Uterus (tissue), 4 donors: ENCODE data around the gene TOGARAM1. TPM values are rescaled to one million over a fixed set of nuclear protein-coding genes. Genes with fewer than 3 reads are reported as not detected.
A peak's percentile ranks its signal among the peaks of the same experiment; 100 is the strongest.

Source experiments
- DNase-seq, 2 donors: peaks; one replicate each; pipeline ENCODE4 v3.0.0-alpha.2; 2019 to 2020
- H3K27ac ChIP-seq, 2 donors: fragments of 200-600 bp; sonication (generic); 1 replicate in 1 of 2; 2 replicates in 1 of 2; pipeline ENCODE4 v1.5.1; 2016 to 2018
- H3K27me3 ChIP-seq, 2 donors: fragments of 200-600 bp; sonication (generic); one replicate each; pipeline ENCODE4 v1.5.1; 2018 to 2019; ENCODE audit warnings: control low read depth in 1 of 2
- H3K36me3 ChIP-seq, 2 donors: fragments of 200-600 bp; sonication (generic); one replicate each; pipeline ENCODE4 v1.5.1; 2019; ENCODE audit warnings: control low read depth in 1 of 2
- H3K4me1 ChIP-seq, 2 donors: fragments of 200-600 bp; sonication (generic); one replicate each; pipeline ENCODE4 v1.5.1; 2018 to 2019; ENCODE audit warnings: control low read depth in 1 of 2
- H3K4me3 ChIP-seq, 2 donors: fragments of 200-600 bp; sonication (generic); 1 replicate in 1 of 2; 2 replicates in 1 of 2; pipeline ENCODE4 v1.5.1; 2018 to 2019; ENCODE audit warnings: mild to moderate bottlenecking in 1 of 2
- H3K9me3 ChIP-seq, 2 donors: fragments of 200-600 bp; sonication (generic); one replicate each; pipeline ENCODE4 v1.5.1; 2019; ENCODE audit warnings: control low read depth in 1 of 2
- POLR2A ChIP-seq, 2 donors: fragments of 450-650 bp; IDR thresholded peaks; one replicate each; pipeline ENCODE4 v1.6.1; 2016; ENCODE audit warnings: antibody characterized with exemption in 2 of 2, mild to moderate bottlenecking in 1 of 2, moderate library complexity in 1 of 2
- intact Hi-C: fragments of 100-400 bp; cut with DNase I; formaldehyde crosslinking; loops from one replicate; pipeline ENCODE4 v1.15.1; 2023; ENCODE audit warnings: low total_unique reads
- total RNA-seq, 4 donors: library from RNA; depleted of rRNA in 3 of 4; stranded (reverse); fragments of >200 nt in 3 of 4; gene quantifications; one replicate each; pipeline versions ENCODE4 v1.1.0 to v1.2.4, GENCODE V29; 2014 to 2023
- TF ChIP-seq, protein P1 (sequence below), 4 experiments: fragments of 200-600 bp in 2 of 4; fragments of 450-650 bp in 2 of 4; sonication (generic) in 2 of 4; IDR thresholded peaks; one replicate each; pipeline ENCODE4 v1.5.1; 2016 to 2019; ENCODE audit warnings: antibody characterized with exemption in 4 of 4, mild to moderate bottlenecking in 2 of 4, moderate library complexity in 1 of 4
- donor health status: DM: yes; HTN: yes; CAD: no.

TOGARAM1 gene
- total RNA-seq, 4 donors from 2014 or later = 10.9 to 56.5 (median 31.7) TPM

- DNase-seq = peak; percentile 55 to 57
- Histone ChIP-seq H3K4me3 (peak overlapping the region; percentile 66 to 75), H3K9me3 (no peaks in the 10 kb centered on the region), H3K36me3 (no peaks in the 10 kb centered on the region), H3K27ac (peak overlapping the region; percentile 86 to 91), H3K27me3 (no peaks in the 10 kb centered on the region), H3K4me1 (peaks cover 3 to 10% of the 10 kb centered on the region in 2 donors)
- TF ChIP-seq POLR2A (IDR thresholded peaks at IDR 0.05) = no peak
- TF ChIP-seq, protein P1, sequence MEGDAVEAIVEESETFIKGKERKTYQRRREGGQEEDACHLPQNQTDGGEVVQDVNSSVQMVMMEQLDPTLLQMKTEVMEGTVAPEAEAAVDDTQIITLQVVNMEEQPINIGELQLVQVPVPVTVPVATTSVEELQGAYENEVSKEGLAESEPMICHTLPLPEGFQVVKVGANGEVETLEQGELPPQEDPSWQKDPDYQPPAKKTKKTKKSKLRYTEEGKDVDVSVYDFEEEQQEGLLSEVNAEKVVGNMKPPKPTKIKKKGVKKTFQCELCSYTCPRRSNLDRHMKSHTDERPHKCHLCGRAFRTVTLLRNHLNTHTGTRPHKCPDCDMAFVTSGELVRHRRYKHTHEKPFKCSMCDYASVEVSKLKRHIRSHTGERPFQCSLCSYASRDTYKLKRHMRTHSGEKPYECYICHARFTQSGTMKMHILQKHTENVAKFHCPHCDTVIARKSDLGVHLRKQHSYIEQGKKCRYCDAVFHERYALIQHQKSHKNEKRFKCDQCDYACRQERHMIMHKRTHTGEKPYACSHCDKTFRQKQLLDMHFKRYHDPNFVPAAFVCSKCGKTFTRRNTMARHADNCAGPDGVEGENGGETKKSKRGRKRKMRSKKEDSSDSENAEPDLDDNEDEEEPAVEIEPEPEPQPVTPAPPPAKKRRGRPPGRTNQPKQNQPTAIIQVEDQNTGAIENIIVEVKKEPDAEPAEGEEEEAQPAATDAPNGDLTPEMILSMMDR (IDR thresholded peaks at IDR 0.05) = no peak
- intact Hi-C loops = loop anchor here (10.0 kb wide), 1 partner anchor 66 kb away; a partner anchor contains a TSS
Measured at GRCh38 chr14:44961151-44961553, 838 bp upstream of the TOGARAM1 start.

- Histone ChIP-seq H3K36me3 (no peaks in the 10 kb centered on the region), H3K4me1 (peaks cover 3 to 10% of the 10 kb centered on the region in 2 donors), H3K4me3 (peak overlapping the region; percentile 66 to 75), H3K27me3 (no peaks in the 10 kb centered on the region), H3K27ac (peak overlapping the region; percentile 77 to 91), H3K9me3 (no peaks in the 10 kb centered on the region)
- intact Hi-C loops = loop anchor here (10.0 kb wide), 1 partner anchor 68 kb away; a partner anchor contains a TSS
- TF ChIP-seq POLR2A (IDR thresholded peaks at IDR 0.05) = no peak
- TF ChIP-seq, protein P1 (IDR thresholded peaks at IDR 0.05) = no peak
- peak; percentile 53 for DNase-seq
Measured at GRCh38 chr14:44962334-44963043, 499 bp downstream of the TOGARAM1 start.

- intact Hi-C loops = loop anchor here (10.0 kb wide), 1 partner anchor 68 kb away; a partner anchor contains a TSS
- H3K27me3 ChIP-seq = no peaks in the 10 kb centered on the region
- peaks cover 2 to 10% of the 10 kb centered on the region in 2 donors for H3K4me1 ChIP-seq
- peak overlapping the region; percentile 66 to 75 for H3K4me3 ChIP-seq
- no peaks in the 10 kb centered on the region for H3K9me3 ChIP-seq
- H3K27ac ChIP-seq = peak overlapping the region; percentile 77 to 91
- no peak for TF ChIP-seq POLR2A (IDR thresholded peaks at IDR 0.05)
- TF ChIP-seq, protein P1 (IDR thresholded peaks at IDR 0.05) = no peak
- H3K36me3 ChIP-seq = no peaks in the 10 kb centered on the region
- no peak for DNase-seq
Measured at GRCh38 chr14:44963044-44963528, 1.1 kb downstream of the TOGARAM1 start.

- H3K4me3 ChIP-seq = peak overlapping the region; percentile 66 to 75
- TF ChIP-seq, protein P1 (IDR thresholded peaks at IDR 0.05) = no peak
- TF ChIP-seq POLR2A (IDR thresholded peaks at IDR 0.05) = no peak
- no peak for DNase-seq
- H3K27me3 ChIP-seq = no peaks in the 10 kb centered on the region
- H3K4me1 ChIP-seq = peaks cover 0 to 10% of the 10 kb centered on the region in 2 donors
- no peaks in the 10 kb centered on the region for H3K36me3 ChIP-seq
- intact Hi-C loops = loop anchor here (10.0 kb wide), 1 partner anchor 69 kb away; a partner anchor contains a TSS
- no peak overlapping the region for H3K27ac ChIP-seq
- H3K9me3 ChIP-seq = no peaks in the 10 kb centered on the region
Measured at GRCh38 chr14:44963775-44964380, 1.9 kb downstream of the TOGARAM1 start.
